Small intestine (tissue), 7 donors: ENCODE results near the gene EML1. TPM values are rescaled to one million over a fixed set of nuclear protein-coding genes. Genes with fewer than 3 reads are reported as not detected.

Experiments
- DNase-seq, 2 donors: peaks; one replicate each; pipeline versions ENCODE4 v3.0.0 to v3.0.0-alpha.2; 2013
- FAIRE-seq: peaks from 2 replicates; lab custom pipeline; 2012; peaks lifted over from hg19 to GRCh38; lab: Jason Lieb, UNC
- H3K27ac ChIP-seq, 3 donors: one replicate each; pipeline ENCODE4 v1.5.1; 2013; ENCODE audit warnings: low read length in 2 of 3, mild to moderate bottlenecking in 2 of 3, control low read depth in 1 of 3, inconsistent platforms in 1 of 3, low read depth in 1 of 3, moderate library complexity in 1 of 3
- H3K27me3 ChIP-seq, 3 donors: one replicate each; pipeline ENCODE4 v1.6.1; 2013; ENCODE audit warnings: low read length in 3 of 3, inconsistent platforms in 1 of 3; ENCODE audit not compliant: control insufficient read depth in 3 of 3, insufficient read depth in 3 of 3
- H3K36me3 ChIP-seq, 3 donors: one replicate each; pipeline ENCODE4 v1.6.1; 2013; ENCODE audit warnings: low read length in 3 of 3, inconsistent platforms in 1 of 3, low read depth in 1 of 3, mild to moderate bottlenecking in 1 of 3, moderate library complexity in 1 of 3; ENCODE audit not compliant: control insufficient read depth in 3 of 3, insufficient read depth in 2 of 3
- H3K4me1 ChIP-seq, 3 donors: one replicate each; pipeline ENCODE4 v1.6.1; 2013; ENCODE audit warnings: low read length in 2 of 3, inconsistent platforms in 1 of 3, low read depth in 1 of 3, mild to moderate bottlenecking in 1 of 3, moderate library complexity in 1 of 3; ENCODE audit not compliant: control insufficient read depth in 3 of 3, insufficient read depth in 2 of 3
- H3K4me3 ChIP-seq, 3 donors: one replicate each; pipeline ENCODE4 v1.5.1; 2013; ENCODE audit warnings: low read length in 3 of 3, control low read depth in 1 of 3, inconsistent platforms in 1 of 3, low read depth in 1 of 3, mild to moderate bottlenecking in 1 of 3, moderate library complexity in 1 of 3
- H3K9me3 ChIP-seq, 2 donors: one replicate each; pipeline ENCODE4 v1.6.1; 2013; ENCODE audit warnings: low read depth in 1 of 2, low read length in 1 of 2; ENCODE audit not compliant: control insufficient read depth in 2 of 2, insufficient read depth in 1 of 2
- WGBS, 3 donors: extraction: QIAGEN DNeasy Blood & Tissue Kit; methylation state at CpG; one replicate each; pipeline ENCODE4 v1.1.7; 2013; 5-methylcytosine and 5-hydroxymethylcytosine counted together
- polyA plus RNA-seq, 4 donors: library from polyadenylated mRNA; stranded (reverse) in 3 of 4; unstranded in 1 of 4; fragments of 200-250 nt in 3 of 4; fragments of 120-200 nt in 1 of 4; gene quantifications; one replicate each; pipeline versions ENCODE4 v1.2.1 to v1.2.3, GENCODE V29; 2013
- donor health status: healthy with polysubstance abuse.
- donor health status: control.
- donor health status: control.
- donor health status: Bipolar disorder and iron deficiency.
- donor health status: healthy.

The EML1 gene
- polyA plus RNA-seq, 4 donors, result 0.22 to 20.7 (median 5.8) TPM

DNA sequence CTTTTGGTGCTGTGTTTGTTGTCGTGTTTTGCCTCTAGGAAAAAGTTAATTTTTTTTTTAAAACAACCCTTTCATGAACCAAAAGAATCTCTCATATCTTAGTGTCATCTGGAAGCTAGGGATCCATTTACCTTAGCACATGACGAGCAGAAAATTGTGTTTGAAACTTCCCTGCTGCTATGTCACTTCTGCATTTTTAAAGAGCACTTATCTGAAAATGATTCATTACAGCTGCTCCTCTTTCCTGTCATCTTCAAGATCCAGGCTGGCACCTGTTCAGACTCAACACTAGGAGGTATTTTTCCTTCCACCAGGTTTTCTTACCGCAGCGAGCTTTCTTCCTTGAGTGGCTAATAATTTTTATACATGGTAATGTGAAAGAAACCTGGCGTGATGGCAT, 67.0 kb downstream of the EML1 start:
- 73 to 79% (median 76%) methylated on average over 5 of the region's 5 CpGs for WGBS, 3 donors
- Histone ChIP-seq H3K27me3 (peaks cover 0 to 2% (median 0%) of the 10 kb centered on the region in 3 donors), H3K9me3 (no peaks in the 10 kb centered on the region), H3K4me1 (no peaks in the 10 kb centered on the region), H3K27ac (no peak overlapping the region), H3K36me3 (peaks cover 0 to 3% (median 0%) of the 10 kb centered on the region in 3 donors), H3K4me3 (no peak overlapping the region)
- FAIRE-seq (no peak), DNase-seq (no peak)

DNA sequence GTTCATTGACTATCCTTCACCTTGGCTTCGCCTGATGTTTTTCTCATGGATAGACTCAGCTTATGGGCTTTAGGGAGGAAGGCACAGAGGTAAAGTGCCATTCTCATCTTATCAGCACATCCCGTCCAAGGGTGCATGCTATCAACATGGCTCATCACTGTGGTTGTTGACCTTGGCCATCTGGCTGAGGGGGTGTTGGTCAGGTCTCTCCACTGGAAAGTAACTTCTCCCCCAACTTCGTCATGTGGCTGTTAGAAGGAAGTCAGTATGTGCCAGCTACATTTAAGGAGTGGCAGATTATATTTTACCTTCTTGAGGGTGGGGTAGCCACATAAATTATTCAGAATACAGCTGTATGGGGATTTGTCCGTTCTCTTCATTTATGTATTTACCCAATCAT, 68.9 kb downstream of the EML1 start:
- FAIRE-seq, result no peak
- no peak overlapping the region for H3K27ac ChIP-seq
- no peak overlapping the region for H3K4me3 ChIP-seq
- H3K27me3 ChIP-seq, result peaks cover 0 to 2% (median 0%) of the 10 kb centered on the region in 3 donors
- no peaks in the 10 kb centered on the region for H3K9me3 ChIP-seq
- WGBS, 3 donors, result 42 to 73% (median 52%) methylated on average over 4 of the region's 4 CpGs
- H3K36me3 ChIP-seq, result peaks cover 0 to 5% (median 0%) of the 10 kb centered on the region in 3 donors
- no peaks in the 10 kb centered on the region for H3K4me1 ChIP-seq
- DNase-seq, result no peak

- 88 to 92% (median 88%) methylated on average over 2 of the region's 2 CpGs for WGBS, 3 donors
- FAIRE-seq (no peak), DNase-seq (no peak)
- Histone ChIP-seq H3K27me3 (peaks cover 0 to 2% (median 0%) of the 10 kb centered on the region in 3 donors), H3K4me1 (no peaks in the 10 kb centered on the region), H3K27ac (no peak overlapping the region), H3K36me3 (peaks cover 0 to 5% (median 0%) of the 10 kb centered on the region in 3 donors), H3K9me3 (no peaks in the 10 kb centered on the region), H3K4me3 (no peak overlapping the region)
Observed at GRCh38 chr14:99863059-99863458, 69.8 kb downstream of the EML1 start.

DNA sequence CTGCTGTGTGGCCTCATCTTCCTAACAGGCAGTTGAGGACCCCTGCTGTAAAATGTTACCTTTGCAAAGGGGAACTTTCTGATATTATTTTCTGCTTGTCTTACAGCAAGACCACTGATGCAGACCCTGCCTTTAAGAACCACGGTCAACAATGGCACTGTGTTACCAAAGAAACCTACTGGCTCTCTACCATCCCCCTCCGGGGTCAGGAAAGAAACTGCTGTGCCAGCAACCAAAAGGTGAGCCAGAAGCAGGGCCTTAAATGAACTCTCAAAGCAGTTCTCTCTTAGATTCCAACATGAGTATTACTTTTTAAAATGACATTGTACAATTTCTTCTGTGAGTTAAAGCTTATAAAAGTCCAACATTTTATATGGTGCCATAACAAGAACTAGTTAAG, 72.2 kb downstream of the EML1 start:
- FAIRE-seq (no peak), DNase-seq (no peak)
- 86 to 89% (median 89%) methylated on average over 2 of the region's 2 CpGs for WGBS, 3 donors

GRCh38 chr14:99870617-99871016, 77.4 kb downstream of the EML1 start:
- 94 to 96% (median 95%) methylated on average over 3 of the region's 3 CpGs for WGBS, 3 donors
- FAIRE-seq, result no peak
- H3K4me1 ChIP-seq, result no peaks in the 10 kb centered on the region

More for the DNA sequence above, 72.2 kb downstream of the EML1 start:
- H3K4me3 ChIP-seq, result no peak overlapping the region
- no peaks in the 10 kb centered on the region for H3K27me3 ChIP-seq
- H3K4me1 ChIP-seq, result no peaks in the 10 kb centered on the region
- H3K36me3 ChIP-seq, result peaks cover 0 to 3% (median 0%) of the 10 kb centered on the region in 3 donors
- no peaks in the 10 kb centered on the region for H3K9me3 ChIP-seq
- no peak overlapping the region for H3K27ac ChIP-seq

DNA sequence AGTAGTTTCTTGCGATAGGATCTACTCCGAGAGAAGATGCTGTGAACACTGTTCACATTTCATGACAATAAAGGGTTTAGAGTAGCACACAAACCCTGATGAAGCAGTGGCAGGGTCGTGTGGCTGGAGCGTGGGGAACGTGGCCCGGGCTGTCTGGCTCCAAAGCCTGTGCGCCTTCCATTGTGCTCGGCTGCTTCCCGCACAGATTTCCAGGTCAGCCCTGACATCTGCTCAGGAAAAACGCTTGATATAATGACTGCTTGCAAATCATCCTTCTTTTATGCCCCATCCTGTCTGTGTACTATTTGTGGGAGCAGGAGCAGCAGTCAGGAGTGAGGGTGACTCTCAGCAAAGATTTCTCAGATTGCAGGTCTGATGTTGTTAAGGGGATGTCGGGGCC, 78.6 kb downstream of the EML1 start:
- Histone ChIP-seq H3K4me1 (no peaks in the 10 kb centered on the region), H3K27me3 (no peaks in the 10 kb centered on the region), H3K36me3 (no peaks in the 10 kb centered on the region), H3K27ac (no peak overlapping the region), H3K9me3 (no peaks in the 10 kb centered on the region), H3K4me3 (no peak overlapping the region)
- DNase-seq (no peak), FAIRE-seq (no peak)
- 80 to 84% (median 82%) methylated on average over 11 of the region's 11 CpGs for WGBS, 3 donors

More at GRCh38 chr14:99870617-99871016, 77.4 kb downstream of the EML1 start:
- Histone ChIP-seq H3K9me3 (no peaks in the 10 kb centered on the region), H3K36me3 (peaks cover 0 to 3% (median 0%) of the 10 kb centered on the region in 3 donors), H3K27me3 (no peaks in the 10 kb centered on the region), H3K4me3 (no peak overlapping the region), H3K27ac (no peak overlapping the region)
- DNase-seq, result no peak

DNA sequence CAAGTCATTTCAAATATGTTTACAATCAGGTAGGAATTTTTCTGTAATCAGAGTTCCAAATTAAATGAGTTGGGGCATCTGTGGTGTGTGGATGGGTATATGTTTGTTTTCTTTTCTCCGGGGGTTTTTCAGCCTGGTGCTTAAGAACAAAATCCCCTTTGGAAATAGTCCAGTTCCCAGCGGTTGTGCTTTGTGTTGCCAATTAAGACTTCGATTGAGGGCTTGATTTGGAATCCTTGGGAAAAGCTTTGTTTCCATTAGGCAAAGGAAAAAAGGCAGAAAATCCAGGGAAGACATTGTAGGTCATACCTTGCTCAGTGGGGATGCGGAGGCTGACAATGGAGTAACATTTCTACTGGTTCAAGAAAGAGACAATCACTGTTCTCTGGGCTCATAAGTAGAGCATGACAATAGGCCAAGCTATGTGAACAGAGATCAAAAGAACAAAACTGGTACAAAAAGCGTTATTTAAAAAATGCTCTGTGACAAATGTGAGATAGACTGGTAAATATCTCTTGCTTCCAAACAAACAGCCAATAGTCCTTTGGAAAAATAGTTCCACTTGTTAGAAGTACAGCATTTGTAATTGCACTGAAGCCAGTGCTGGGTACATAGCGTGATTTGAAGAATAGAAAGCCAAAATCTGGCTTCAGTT, 79.7 kb downstream of the EML1 start:
- peaks cover 0 to 3% (median 0%) of the 10 kb centered on the region in 3 donors for H3K27me3 ChIP-seq
- H3K4me3 ChIP-seq, result no peak overlapping the region
- no peak overlapping the region for H3K27ac ChIP-seq
- 76 to 80% (median 77%) methylated on average over 6 of the region's 6 CpGs for WGBS, 3 donors
- DNase-seq (no peak), FAIRE-seq (no peak)
- H3K9me3 ChIP-seq, result no peaks in the 10 kb centered on the region
- H3K4me1 ChIP-seq, result no peaks in the 10 kb centered on the region
- no peaks in the 10 kb centered on the region for H3K36me3 ChIP-seq

GRCh38 chr14:99873653-99874052, 80.4 kb downstream of the EML1 start:
- FAIRE-seq, result no peak
- WGBS, 3 donors, result 82 to 92% (median 89%) methylated on average over 4 of the region's 4 CpGs
- no peaks in the 10 kb centered on the region for H3K36me3 ChIP-seq
- H3K4me1 ChIP-seq, result no peaks in the 10 kb centered on the region
- no peak overlapping the region for H3K4me3 ChIP-seq
- no peaks in the 10 kb centered on the region for H3K9me3 ChIP-seq
- no peak for DNase-seq
- H3K27ac ChIP-seq, result no peak overlapping the region
- H3K27me3 ChIP-seq, result peaks cover 0 to 3% (median 0%) of the 10 kb centered on the region in 3 donors
